Cardiac fibroblast (primary cell): ENCODE measurements around the gene ZNF701.
"Not testable (repeated sequence)": the region's sequence is repeated elsewhere in the genome, so short reads cannot be mapped to it uniquely, and the experiment has no call there.

ENCODE experiments used
- DNase-seq, 2 donors: peaks; one replicate each; pipeline versions ENCODE4 v3.0.0 to v3.0.0-alpha.2; 2010; ENCODE audit warnings: low read depth in 2 of 2
- H3K4me3 ChIP-seq, 2 donors: replicated peaks in 1 of 2; 1 replicate in 1 of 2; 2 replicates in 1 of 2; pipeline ENCODE4 v1.5.1; 2011; ENCODE audit warnings: low read depth in 2 of 2, low read length in 2 of 2, mild to moderate bottlenecking in 2 of 2, moderate library complexity in 1 of 2
- TF ChIP-seq, protein P1 (sequence below): IDR thresholded peaks from one replicate; pipeline ENCODE4 v1.5.1; 2011; ENCODE audit warnings: low read depth, mild to moderate bottlenecking, low read length, inconsistent platforms

Gene ZNF701

DNA sequence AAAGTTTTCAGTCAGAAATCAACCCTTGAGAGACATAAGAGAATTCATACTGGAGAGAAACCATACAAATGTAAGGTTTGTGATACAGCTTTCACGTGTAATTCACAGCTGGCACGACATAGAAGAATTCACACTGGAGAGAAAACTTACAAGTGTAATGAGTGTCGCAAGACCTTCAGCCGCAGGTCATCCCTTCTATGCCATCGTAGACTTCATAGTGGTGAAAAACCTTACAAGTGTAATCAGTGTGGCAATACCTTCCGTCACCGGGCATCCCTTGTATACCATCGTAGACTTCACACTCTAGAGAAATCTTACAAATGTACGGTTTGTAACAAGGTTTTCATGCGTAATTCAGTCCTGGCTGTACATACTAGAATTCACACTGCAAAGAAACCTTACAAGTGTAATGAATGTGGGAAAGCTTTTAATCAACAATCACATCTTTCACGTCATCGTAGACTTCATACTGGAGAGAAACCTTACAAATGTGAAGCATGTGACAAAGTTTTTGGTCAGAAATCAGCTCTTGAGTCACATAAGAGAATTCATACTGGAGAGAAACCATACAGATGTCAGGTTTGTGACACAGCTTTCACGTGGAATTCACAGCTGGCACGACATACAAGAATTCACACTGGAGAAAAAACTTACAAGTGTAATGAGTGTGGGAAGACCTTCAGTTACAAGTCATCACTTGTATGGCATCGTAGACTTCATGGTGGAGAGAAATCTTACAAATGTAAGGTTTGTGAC, 15.7 kb upstream of the ZNF701 start:
- H3K4me3 ChIP-seq = no peak overlapping the region
- peak in 1 of 2 donors; percentile 5 for DNase-seq
- TF ChIP-seq, protein P1, sequence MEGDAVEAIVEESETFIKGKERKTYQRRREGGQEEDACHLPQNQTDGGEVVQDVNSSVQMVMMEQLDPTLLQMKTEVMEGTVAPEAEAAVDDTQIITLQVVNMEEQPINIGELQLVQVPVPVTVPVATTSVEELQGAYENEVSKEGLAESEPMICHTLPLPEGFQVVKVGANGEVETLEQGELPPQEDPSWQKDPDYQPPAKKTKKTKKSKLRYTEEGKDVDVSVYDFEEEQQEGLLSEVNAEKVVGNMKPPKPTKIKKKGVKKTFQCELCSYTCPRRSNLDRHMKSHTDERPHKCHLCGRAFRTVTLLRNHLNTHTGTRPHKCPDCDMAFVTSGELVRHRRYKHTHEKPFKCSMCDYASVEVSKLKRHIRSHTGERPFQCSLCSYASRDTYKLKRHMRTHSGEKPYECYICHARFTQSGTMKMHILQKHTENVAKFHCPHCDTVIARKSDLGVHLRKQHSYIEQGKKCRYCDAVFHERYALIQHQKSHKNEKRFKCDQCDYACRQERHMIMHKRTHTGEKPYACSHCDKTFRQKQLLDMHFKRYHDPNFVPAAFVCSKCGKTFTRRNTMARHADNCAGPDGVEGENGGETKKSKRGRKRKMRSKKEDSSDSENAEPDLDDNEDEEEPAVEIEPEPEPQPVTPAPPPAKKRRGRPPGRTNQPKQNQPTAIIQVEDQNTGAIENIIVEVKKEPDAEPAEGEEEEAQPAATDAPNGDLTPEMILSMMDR = no peak

DNA sequence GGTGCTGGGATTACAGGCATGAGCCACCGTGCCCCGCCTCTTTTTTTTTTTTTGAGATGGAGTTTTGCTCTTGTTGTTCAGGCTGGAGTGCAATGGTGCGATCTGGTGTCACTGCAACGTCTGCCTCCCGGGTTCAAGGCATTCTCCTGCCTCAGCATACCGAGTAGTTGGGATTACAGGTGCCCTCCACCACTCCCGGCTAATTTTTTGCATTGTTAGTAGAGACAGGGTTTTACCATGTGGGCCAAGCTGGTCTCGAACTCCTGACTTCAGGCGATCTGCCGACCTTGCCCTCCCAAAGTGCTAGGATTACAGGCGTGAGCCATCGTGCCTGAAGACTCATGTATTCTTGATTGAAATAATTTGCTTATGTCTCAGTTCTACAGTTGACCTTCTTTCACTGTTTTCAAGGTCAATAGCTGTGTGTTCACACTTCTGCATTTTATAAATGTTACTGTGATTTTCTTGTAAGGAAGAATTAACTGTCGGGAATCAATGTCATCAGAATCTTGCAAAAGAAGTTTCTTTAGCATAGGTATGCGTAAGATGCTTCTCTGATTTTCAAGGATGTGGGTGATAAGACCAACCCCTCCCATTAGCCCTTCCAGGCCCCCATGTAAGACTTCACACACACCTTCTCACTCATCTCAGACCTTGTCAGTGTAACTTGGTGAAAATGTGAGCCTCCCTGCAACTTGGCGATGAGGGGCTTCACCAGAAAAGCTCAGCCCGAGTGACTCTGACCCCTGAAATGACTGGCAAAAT, 12.7 kb upstream of the ZNF701 start:
- TF ChIP-seq, protein P1 = no peak
- H3K4me3 ChIP-seq = no peak overlapping the region
- DNase-seq = no peak

DNA sequence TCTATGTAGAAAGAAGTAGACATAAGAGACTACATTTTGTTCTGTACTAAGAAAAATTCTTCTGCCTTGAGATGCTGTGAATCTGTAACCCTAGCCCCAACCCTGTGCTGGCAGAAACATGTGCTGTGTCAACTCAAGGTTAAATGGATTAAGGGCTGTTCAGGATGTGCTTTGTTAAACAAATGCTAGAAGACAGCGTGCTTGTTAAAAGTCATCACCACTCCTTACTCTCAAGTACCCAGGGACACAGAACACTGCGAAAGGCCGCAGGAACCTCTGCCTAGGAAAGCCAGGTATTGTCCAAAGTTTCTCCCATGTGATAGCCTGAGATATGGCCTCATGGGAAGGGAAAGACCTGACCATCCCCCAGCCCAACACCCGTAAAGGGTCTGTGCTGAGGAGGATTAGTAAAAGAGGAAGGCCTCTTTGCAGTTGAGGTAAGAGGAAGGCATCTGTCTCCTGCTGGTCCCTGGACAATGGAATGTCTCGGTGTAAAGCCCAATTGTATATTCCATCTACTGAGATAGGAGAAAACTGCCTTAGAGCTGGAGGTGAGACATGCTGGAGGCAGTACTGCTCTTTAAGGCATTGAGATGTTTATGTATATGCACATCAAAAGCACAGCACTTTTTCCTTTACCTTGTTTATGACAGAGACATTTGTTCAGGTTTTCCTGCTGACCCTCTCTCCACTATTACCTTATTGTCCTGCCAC, 11.2 kb upstream of the ZNF701 start:
- not testable (repeated sequence) for H3K4me3 ChIP-seq, DNase-seq

DNA sequence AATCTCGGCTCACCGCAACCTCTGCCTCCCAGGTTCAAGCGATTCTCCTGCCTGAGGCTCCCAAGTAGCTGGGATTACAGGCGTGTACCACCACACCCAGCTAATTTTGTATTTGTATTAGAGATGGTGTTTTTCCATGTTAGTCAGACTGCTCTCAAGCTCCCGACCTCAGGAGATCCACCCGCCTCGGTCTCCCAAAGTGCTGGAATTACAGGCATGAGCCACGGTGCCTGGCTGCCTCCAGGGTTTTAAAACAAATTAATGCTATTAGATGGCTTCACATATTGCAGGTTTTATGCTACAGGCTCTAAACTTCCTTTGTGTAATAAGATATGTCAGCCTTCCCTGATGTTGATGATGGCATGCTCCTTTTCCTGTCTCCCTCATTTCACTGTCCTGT, 8.5 kb upstream of the ZNF701 start:
- DNase-seq, H3K4me3 ChIP-seq: not testable (repeated sequence)

DNA sequence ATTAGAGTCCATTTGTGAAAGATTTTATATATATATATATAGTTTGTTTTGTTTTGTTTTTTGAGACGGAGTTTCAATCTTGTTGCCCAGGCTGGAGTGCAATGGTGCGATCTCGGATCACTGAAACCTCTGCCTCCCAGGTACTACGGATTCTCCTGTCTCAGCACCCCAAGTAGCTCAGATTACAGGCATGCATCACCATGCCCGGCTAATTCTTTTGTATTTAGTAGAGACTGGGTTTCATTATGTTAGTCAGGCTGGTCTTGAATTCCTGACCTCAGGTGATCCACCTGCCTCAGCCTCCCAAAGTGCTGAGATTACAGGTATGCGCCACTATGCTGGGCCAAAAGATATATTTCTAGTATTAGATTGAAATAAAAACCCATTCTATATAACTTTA, 4.0 kb upstream of the ZNF701 start:
- DNase-seq = no peak
- no peak overlapping the region for H3K4me3 ChIP-seq

DNA sequence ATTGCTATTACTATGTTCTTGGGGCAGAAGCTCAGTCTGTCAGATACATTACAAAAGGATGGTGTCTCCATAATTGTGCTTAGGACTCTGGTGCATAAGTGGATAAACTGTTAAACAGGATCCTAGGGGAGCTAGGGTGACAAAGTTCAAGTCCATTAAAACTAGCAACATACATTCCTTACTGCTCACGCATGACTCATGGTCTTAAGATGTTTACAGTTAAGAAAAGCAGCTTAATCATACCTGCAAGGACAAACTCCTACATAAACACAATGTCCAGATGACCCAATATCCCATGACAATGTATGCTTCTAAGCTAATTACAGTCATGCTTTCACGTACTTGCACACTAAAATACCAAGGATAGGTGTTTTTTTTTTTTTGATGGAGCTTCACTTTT, 3.5 kb upstream of the ZNF701 start:
- TF ChIP-seq, protein P1 = no peak
- no peak overlapping the region for H3K4me3 ChIP-seq
- DNase-seq = peak in 1 of 2 donors; percentile 86

More for the DNA sequence above, 4.0 kb upstream of the ZNF701 start:
- TF ChIP-seq, protein P1 = no peak

DNA sequence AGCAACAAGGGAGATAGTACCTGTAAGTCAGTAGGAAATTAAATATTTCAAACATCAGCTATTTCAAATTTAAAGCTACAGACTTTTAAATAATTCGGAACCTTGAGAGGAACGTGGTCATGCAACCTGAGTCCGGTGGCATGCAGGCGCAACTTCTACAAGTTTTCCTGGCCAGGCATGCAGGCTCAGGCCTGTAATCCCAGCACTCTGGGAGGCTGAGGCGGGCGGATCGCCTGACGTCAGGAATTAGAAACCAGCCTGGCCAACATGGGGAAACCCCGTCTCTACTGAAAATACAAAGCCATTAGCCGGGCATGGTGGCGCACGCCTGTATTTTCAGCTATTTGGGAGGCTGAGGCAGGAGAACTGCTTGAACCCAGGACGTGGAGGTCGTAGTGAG, 2.2 kb upstream of the ZNF701 start:
- TF ChIP-seq, protein P1 = no peak
- H3K4me3 ChIP-seq = no peak overlapping the region
- DNase-seq = no peak

DNA sequence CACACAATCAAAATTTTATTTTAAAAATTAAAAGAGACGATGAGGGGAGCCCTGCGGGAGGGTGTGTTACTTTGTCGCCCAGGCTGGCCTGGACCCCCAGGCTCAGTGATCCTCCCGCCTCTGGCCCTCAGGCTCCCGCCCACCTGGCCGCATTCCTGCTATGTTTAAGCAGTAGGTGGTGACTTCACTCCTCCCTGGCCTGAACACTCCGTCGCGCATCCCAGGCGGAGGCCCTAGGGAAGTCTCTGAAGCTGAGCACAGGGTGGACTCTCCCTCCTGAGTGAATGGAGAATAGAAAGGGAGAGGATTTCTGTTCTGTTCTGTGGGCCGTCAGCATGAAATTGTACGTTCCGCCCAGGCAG, 468 bp upstream of the ZNF701 start:
- H3K4me3 ChIP-seq = peak overlapping the region; percentile 57 to 91
- DNase-seq = not testable (repeated sequence)
